CD4-positive, alpha-beta T cell treated with Interleukin-17A for 4 hours (primary cell): ENCODE data around the gene PATL2.
"Not testable (repeated sequence)": the region's sequence is repeated elsewhere in the genome, so short reads cannot be mapped to it uniquely, and the experiment has no call there.

Source experiments
- DNase-seq: peaks from one replicate; pipeline ENCODE4 v3.0.0-alpha.2; 2020; ENCODE audit warnings: mixed read lengths

The PATL2 gene

DNA sequence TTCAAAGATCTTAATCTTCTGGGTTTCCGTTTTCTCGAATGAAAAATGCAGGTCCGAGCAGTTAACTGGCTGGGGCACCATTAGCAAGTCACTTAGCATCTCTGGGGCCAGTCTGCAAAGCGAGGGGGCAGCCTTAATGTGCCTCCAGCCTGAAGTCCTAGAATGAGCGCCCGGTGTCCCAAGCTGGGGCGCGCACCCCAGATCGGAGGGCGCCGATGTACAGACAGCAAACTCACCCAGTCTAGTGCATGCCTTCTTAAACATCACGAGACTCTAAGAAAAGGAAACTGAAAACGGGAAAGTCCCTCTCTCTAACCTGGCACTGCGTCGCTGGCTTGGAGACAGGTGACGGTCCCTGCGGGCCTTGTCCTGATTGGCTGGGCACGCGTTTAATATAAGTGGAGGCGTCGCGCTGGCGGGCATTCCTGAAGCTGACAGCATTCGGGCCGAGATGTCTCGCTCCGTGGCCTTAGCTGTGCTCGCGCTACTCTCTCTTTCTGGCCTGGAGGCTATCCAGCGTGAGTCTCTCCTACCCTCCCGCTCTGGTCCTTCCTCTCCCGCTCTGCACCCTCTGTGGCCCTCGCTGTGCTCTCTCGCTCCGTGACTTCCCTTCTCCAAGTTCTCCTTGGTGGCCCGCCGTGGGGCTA, at the start of gene PATL2, which contains the start of gene B2M:
Gene PATL2, minus strand, starts transcription at position 228 of the 647 bp plus-strand sequence. CDS start 34,833 bp downstream, outside the sequence.
Gene B2M, plus strand, starts transcription at position 422 of the 647 bp plus-strand sequence. Its CDS starts 30 bp downstream, at position 452.
- peak; percentile 95 for DNase-seq

DNA sequence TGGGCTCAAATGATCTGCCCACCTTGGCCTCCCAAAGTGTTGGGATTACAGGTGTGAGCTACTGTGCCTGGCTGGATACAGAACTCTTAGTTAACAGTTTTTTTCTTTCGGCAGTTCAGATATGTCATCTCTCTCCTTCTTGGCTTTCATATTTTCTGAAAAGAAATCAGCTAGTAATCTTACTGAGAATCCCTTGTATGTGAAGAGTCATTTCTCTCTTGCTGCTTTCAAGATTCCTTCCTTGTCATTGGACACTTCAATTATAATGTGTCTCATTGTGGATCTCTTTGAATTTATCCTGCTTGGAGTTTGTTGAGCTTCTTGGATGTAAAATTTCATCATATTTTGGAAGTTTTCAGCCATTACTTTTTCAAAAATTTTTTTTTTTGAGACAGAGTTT, 42.2 kb upstream of the PATL2 start:
- no peak for DNase-seq

DNA sequence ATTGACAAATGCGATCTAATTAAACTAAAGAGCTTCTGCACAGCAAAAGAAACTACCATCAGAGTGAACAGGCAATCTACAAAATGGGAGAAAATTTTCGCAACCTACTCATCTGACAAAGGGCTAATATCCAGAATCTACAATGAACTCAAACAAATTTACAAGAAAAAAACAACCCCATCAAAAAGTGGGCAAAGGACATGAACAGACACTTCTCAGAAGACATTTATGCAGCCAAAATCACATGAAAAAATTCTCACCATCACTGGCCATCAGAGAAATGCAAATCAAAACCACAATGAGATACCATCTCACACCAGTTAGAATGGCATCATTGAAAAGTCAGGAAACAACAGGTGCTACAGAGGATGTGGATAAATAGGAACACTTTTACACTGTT, 32.3 kb upstream of the PATL2 start:
- not testable (repeated sequence) for DNase-seq

GRCh38 chr15:44739222-44739847, 28.2 kb upstream of the PATL2 start:
- DNase-seq, result not testable (repeated sequence)

DNA sequence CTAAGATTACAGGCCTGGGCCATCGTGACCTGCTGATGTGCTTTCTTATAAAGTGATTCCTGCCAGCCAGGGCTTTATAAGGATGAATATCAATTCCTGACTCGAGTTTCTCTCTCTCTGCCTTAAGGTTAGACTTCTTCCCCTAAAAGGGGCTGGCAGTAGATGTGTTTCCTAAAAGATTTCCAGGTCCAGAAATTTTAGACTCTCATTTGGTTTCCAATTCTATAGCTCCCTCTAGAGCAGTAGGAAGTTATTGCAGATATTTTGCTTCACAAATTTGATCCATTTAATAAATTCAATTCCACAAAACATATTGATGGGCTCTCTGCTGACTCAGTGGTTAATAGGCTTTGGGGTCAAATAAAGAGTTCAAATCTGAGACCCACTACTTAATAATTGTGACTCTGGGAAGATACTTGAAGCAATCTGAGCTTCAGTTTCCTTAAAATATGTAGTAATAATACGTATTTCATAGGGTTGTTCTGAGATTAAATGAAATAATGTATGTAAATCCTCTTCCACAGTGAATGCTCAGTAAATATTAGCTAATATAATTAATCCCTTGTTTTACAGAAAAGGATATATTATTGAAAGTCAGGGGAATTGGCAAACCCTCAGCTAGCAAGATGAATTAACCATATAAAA, 27.3 kb upstream of the PATL2 start:
- DNase-seq, result peak; percentile 24

GRCh38 chr15:44736181-44736765, 25.1 kb upstream of the PATL2 start, which contains the start of gene TRIM69:
Gene TRIM69 (plus strand): TSS chr15:44736528. CDS start chr15:44736705, 177 bp downstream.
- DNase-seq, result peak; percentile 16

- DNase-seq, result peak; percentile 53
Measured at GRCh38 chr15:44735482-44736180, 24.5 kb upstream of the PATL2 start.

DNA sequence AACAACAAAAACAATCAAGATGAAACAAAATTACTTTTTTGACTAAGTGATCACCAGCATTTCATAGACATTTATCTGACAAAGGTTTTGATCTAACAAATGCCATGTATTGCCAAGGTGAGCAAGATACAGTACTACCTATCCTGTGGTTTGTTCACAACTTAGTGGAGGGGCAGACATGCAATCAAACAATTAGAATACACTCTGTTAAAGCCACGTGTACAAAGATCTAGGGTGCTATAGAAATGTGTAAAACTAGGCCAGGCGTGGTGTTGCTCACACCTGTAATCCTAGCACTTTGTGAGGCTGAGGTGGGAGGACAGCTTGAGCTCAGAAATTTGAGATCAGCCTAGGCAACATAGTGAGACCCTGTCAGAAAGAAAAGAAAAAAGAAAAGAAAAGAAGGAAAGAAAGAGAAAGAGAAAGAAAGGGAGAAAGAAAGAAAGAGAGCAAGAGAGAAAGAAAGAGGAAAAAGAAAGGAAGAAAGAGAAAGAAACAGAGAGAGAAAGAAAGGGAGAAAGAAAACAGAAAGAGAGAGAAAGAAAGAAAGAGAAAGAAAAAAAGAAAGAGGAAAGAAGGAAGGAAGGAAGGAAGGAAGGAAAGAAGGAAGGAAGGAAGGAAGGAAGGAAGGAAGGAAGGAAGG, 23.8 kb upstream of the PATL2 start:
- no peak for DNase-seq

DNA sequence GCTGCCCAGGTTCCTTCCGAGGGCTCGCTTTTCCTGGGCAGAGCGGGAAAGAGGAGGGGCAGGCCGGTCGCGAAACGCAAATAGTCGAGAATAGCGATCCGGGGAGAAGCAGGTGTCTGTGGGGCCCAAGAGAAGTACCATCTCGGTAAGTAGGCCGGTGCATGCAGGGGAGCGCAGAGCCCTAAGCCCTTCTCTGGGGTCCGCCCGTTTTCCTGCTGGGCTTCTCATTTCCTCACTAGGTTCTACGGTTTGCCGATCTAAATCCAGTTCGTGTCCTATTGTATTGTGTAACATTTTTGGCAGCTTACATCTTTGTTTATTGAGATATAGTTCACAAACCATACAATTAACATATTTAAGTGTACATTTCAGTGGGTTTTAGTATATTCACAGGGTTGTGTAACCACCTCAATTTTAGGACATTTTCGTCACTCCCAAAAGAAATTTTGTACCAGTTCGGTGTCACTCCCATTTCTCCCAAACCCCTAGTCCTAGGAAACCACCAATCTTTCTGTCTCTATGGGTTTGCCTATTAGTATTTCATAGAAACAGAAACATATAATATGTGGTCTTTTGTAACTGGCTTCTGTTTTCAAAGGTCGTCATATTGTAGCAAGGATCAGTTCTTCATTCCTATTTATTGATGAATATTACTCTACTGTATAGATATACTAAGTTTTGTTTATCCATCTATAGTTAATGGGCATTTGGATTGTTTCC, 18.4 kb upstream of the PATL2 start:
- peak; percentile 53 for DNase-seq

DNA sequence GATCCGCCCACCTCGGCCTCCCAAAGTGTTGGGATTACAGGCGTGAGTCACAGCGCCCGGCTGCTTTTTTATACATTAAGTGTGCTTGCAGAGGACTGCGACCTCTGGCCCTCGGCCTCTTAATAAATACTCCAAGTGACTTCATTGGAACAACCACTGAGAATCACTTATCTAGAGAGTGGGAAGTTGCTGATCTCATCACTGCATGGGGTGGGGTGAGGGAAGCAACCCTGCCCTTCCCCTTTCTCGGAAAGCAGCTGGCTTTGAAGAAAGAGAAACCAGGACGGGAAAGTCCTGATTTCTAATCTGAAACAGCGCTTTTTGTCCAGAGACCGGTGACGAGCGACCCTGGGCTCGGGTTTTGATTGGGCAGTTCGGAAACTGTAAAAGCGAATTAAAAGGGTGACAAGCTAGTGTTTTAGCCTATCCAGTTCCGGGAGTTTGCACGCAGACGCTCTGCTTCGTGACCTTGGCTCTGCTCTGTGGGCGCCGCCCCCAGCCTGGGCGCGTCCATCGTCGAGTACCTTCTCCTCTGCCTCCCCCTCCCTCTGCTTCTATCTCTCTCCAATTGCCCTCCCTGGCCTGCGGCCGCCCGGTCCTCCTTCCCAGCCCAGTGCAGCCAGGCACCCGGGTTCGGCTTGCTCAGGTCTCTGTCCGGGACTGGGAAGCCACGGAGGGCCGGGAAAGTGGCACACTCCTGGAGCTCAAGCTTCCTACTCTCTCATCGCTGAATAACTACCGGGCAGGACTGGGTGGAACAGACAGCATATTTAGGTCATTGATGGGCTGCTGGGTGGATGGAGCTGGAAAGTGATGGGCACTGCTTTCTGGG, 17.7 kb upstream of the PATL2 start:
- peak; percentile 92 for DNase-seq

DNA sequence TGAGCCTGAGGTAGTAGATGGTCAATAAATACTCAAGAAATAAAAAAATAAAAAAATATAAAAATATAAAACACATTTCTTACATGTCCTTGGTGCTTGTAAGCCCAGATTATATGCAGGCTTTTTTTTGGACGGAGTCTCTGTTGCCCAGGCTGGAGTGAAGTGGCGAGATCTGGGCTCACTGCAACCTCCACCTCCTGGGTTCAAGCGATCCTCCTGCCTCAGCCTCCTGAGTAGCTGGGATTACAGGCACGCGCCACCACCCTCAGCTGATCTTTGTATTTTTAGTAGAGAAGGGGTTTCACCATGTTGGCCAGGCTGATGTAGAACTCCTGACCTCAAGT, 17.1 kb upstream of the PATL2 start:
- DNase-seq, result not testable (repeated sequence)

DNA sequence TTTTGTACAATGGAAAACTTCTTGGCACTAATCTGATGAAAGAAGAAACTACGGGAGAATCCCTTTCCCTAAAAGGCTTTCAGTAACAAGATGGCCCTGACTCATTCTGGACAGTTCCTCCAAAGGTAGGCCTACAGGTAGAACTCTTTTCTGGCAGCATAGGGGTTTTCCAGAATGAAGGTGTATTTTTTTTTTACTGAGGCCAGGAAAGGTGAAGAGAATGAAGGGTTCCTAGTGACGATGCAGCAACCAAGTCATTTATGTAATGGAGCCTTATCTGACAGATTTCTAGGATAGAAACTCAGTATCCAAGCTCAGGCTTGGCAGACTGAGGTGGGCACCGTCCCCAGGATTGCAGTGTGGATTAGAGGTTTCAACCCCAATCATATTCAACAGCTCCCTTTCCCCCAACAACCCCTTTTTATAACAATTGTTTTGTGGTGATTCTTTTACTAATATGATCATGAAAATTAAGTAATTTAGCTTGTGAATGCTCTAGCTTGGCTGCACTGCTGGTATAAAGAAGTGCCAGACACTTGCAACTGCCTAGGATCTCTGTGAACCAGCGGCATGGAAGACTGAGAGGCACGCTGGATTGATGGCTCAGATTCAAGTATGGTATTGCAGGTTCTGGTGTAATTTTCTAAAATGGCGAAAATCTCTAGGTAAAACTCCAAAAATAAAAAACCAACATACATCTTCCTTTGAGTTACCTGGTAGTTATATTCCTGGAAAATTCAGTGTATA, 16.5 kb upstream of the PATL2 start:
- no peak for DNase-seq

DNA sequence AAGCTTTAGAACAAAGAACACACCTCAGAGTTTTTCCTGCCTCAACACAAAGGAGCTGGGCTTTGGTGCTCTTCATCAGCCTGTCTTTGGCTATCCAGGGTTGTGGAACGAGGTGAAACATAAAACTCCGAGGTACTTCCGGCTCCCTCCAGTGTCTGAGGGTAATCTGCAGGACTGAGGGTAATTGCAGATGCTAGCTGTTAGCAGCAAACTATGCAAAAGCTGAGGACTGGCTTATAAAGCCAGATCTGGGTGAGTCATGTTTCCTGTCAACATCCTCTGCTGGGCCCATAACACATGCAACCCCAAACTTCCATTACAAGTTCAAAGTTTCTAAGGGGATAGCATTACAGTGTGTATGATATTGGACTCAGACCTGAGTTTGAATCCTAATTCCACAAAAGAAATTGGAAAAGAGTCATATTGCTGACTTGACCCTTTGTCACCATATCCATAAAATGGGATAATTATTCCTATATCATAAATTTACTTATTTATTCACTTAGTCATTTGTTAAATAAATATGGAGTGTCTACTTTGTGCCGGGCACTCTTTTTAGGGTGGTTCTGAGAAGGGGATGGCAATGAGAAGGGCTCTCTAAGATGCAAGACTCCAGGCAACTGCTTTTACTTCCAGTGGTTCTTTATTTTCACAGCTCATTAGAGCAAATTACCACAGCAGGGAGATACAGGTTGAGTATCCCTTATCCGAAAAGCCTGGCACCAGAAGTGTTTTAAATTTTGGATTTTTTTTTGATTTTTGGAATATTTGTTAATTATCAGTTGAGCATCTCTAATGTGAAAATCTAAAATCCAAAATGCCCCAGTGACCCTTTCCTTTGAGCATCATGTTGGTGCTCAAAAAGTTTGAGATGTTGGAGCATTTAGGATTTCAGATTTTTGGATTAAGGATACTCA, 15.7 kb upstream of the PATL2 start:
- peak; percentile 79 for DNase-seq

GRCh38 chr15:44726136-44726535, 15.0 kb upstream of the PATL2 start:
- DNase-seq, result peak; percentile 53

GRCh38 chr15:44722011-44722410, 10.9 kb upstream of the PATL2 start:
- no peak for DNase-seq

GRCh38 chr15:44720460-44721176, 9.5 kb upstream of the PATL2 start:
- peak; percentile 43 for DNase-seq

GRCh38 chr15:44720000-44720435, 8.9 kb upstream of the PATL2 start:
- peak; percentile 57 for DNase-seq
